ENCODE measurements around the gene FURIN. TPM values are rescaled to one million over a fixed set of nuclear protein-coding genes. Genes with fewer than 3 reads are reported as not detected.

FURIN gene
- total RNA-seq, 4 donors from 2014 or later = 76.7 to 159 (median 118) TPM

- Histone ChIP-seq H3K4me1 (peaks cover 0 to 3% of the 10 kb centered on the region in 2 donors), H3K27me3 (no peaks in the 10 kb centered on the region), H3K9me3 (no peaks in the 10 kb centered on the region), H3K36me3 (peaks cover 0 to 12% of the 10 kb centered on the region in 2 donors), H3K27ac (no peak overlapping the region), H3K4me3 (no peak overlapping the region)
- in situ Hi-C loops (cut with MboI; ENCODE audit: low sequenced_read_pairs in 4 of 4) (loop anchor here (5.0 to 25.0 kb wide), 6 partner anchors 178 to 578 kb away; partner anchors contain the start of gene BLM (in 2 of the 4)), intact Hi-C loops (cut with DNase I; ENCODE audit: low total_unique reads) (loop anchor here (5.0 to 10.0 kb wide), 2 partner anchors 198 to 565 kb away; no protein-coding TSS in a partner anchor)
- ATAC-seq (no peak), DNase-seq (no peak)
- TF ChIP-seq POLR2A (IDR thresholded peaks at IDR 0.05) (no peak), CTCF (IDR thresholded peaks at IDR 0.05 in 4 of 5, conservative IDR thresholded peaks at IDR 0.05 in 1 of 5) (no peak)
Observed at GRCh38 chr15:90889736-90890456, 21.5 kb downstream of the FURIN start.

- in situ Hi-C loops (cut with MboI; ENCODE audit: low sequenced_read_pairs in 4 of 4) = loop anchor here (10.0 to 25.0 kb wide), 4 partner anchors 179 to 579 kb away; partner anchors contain the start of gene BLM (in 2 of the 4)
- ATAC-seq = no peak
Observed at GRCh38 chr15:90890839-90891238, 22.5 kb downstream of the FURIN start.

GRCh38 chr15:90891346-90891949, 23.1 kb downstream of the FURIN start:
- H3K4me3 ChIP-seq = no peak overlapping the region
- no peak for TF ChIP-seq CTCF (IDR thresholded peaks at IDR 0.05 in 4 of 5, conservative IDR thresholded peaks at IDR 0.05 in 1 of 5)
- no peak for TF ChIP-seq POLR2A (IDR thresholded peaks at IDR 0.05)
- in situ Hi-C loops (cut with MboI; ENCODE audit: low sequenced_read_pairs in 4 of 4) (loop anchor here (10.0 to 25.0 kb wide), 4 partner anchors 179 to 579 kb away; partner anchors contain the start of gene BLM (in 2 of the 4)), intact Hi-C loops (cut with DNase I; ENCODE audit: low total_unique reads) (no loop called here)
- H3K27me3 ChIP-seq = no peaks in the 10 kb centered on the region
- H3K36me3 ChIP-seq = peaks cover 0 to 12% of the 10 kb centered on the region in 2 donors
- H3K9me3 ChIP-seq = no peaks in the 10 kb centered on the region
- no peak for DNase-seq
- no peak overlapping the region for H3K27ac ChIP-seq
- H3K4me1 ChIP-seq = no peaks in the 10 kb centered on the region
- ATAC-seq = no peak

More at GRCh38 chr15:90890839-90891238, 22.5 kb downstream of the FURIN start:
- TF ChIP-seq POLR2A (IDR thresholded peaks at IDR 0.05) = no peak
- TF ChIP-seq CTCF (IDR thresholded peaks at IDR 0.05 in 4 of 5, conservative IDR thresholded peaks at IDR 0.05 in 1 of 5) = no peak
- H3K27me3 ChIP-seq = no peaks in the 10 kb centered on the region
- H3K4me3 ChIP-seq = no peak overlapping the region
- H3K27ac ChIP-seq = no peak overlapping the region
- peaks cover 0 to 12% of the 10 kb centered on the region in 2 donors for H3K36me3 ChIP-seq
- H3K4me1 ChIP-seq = peaks cover 0 to 3% of the 10 kb centered on the region in 2 donors
- intact Hi-C loops (cut with DNase I; ENCODE audit: low total_unique reads) = no loop called here
- no peaks in the 10 kb centered on the region for H3K9me3 ChIP-seq
- no peak for DNase-seq

GRCh38 chr15:90892023-90892422, 23.6 kb downstream of the FURIN start:
- H3K27ac ChIP-seq = no peak overlapping the region
- H3K36me3 ChIP-seq = peaks cover 0 to 12% of the 10 kb centered on the region in 2 donors
- intact Hi-C loops (cut with DNase I; ENCODE audit: low total_unique reads) = no loop called here
- ATAC-seq (no peak), DNase-seq (no peak)
- no peaks in the 10 kb centered on the region for H3K9me3 ChIP-seq
- H3K27me3 ChIP-seq = no peaks in the 10 kb centered on the region
- TF ChIP-seq POLR2A (IDR thresholded peaks at IDR 0.05) (no peak), CTCF (IDR thresholded peaks at IDR 0.05 in 4 of 5, conservative IDR thresholded peaks at IDR 0.05 in 1 of 5) (no peak)
- no peaks in the 10 kb centered on the region for H3K4me1 ChIP-seq
- no peak overlapping the region for H3K4me3 ChIP-seq
- in situ Hi-C loops (cut with MboI; ENCODE audit: low sequenced_read_pairs in 4 of 4) = loop anchor here (10.0 to 25.0 kb wide), 4 partner anchors 180 to 580 kb away; partner anchors contain the start of gene BLM (in 2 of the 4)

Data from gastrocnemius medialis (tissue), 4 donors.